ENCODE results near the gene KATNAL2. TPM values are rescaled to one million over a fixed set of nuclear protein-coding genes. Genes with fewer than 3 reads are reported as not detected.

KATNAL2 gene
- total and polyA plus RNA-seq, 10 of the 15 experiments (the other 5 are each of a cell fraction or from before 2014, with no cell fraction given): 0.20 to 2.4 (median 1.7) TPM

GRCh38 chr18:47113796-47114540 lies 196.6 kb downstream of the KATNAL2 start:
- Histone ChIP-seq H3K4me2 (ENCODE audit: control insufficient read depth, insufficient read depth) (no peak overlapping the region), H3K4me1 (ENCODE audit: control insufficient read depth, insufficient read depth, low read length) (no peaks in the 10 kb centered on the region), H2AFZ (ENCODE audit: control insufficient read depth, low read depth, low read length) (no peak overlapping the region), H3K79me2 (ENCODE audit: control insufficient read depth, insufficient read depth, low read length) (no peaks in the 10 kb centered on the region), H3K27me3 (replicated peaks in 1 of 2; ENCODE audit: control insufficient read depth in 2 of 2, insufficient read depth in 2 of 2, low read length in 1 of 2) (no peaks in the 10 kb centered on the region), H3K9ac (ENCODE audit: control insufficient read depth, insufficient read depth, low read length) (no peak overlapping the region), H4K20me1 (ENCODE audit: control insufficient read depth, insufficient read depth) (no peaks in the 10 kb centered on the region), H3K27ac (ENCODE audit: control insufficient read depth, insufficient read depth) (no peak overlapping the region), H3K4me3 (no peak overlapping the region), H3K36me3 (ENCODE audit: control insufficient read depth in 2 of 2, insufficient read depth in 2 of 2, low read length in 1 of 2) (peaks cover 0 to 2% of the 10 kb centered on the region in 2 experiments; a peak in 1 of 4 replicates), H3K9me3 (replicated peaks; ENCODE audit: control insufficient read depth, insufficient read depth, low read length) (no peaks in the 10 kb centered on the region)
- FAIRE-seq (no peak), ATAC-seq (no peak), DNase-seq (ENCODE audit: low read depth, low spot score) (no peak)
- intact Hi-C loops (cut with micrococcal nuclease; ENCODE audit: unreplicated experiment) (no loop called here), in situ Hi-C loops (cut with MboI) (no loop called here)
- RAD21 ChIA-PET (ENCODE audit: unreplicated experiment): interaction anchor here (0.5 to 1.5 kb wide), 3 partner anchors 13 to 863 kb away, joined by 3 to 6 read pairs (median 3); no protein-coding TSS in a partner anchor
- POLR2A ChIA-PET: interaction anchor here (0.5 kb wide), 1 partner anchor 21 kb away, joined by 3 read pairs; no protein-coding TSS in a partner anchor
- CTCF ChIA-PET: interaction anchor here (0.8 to 3.9 kb wide), 4 partner anchors 9 to 631 kb away, joined by 3 to 23 read pairs (median 4); no protein-coding TSS in a partner anchor
- BruUV-seq (replicated peaks): no TSS peak
- 96% methylated on average over 2 of the region's 2 CpGs for WGBS (ENCODE audit: insufficient coverage, insufficient replicate concordance, low lambda C conversion rate, missing lambda C conversion rate)
- TF ChIP-seq, protein P1, sequence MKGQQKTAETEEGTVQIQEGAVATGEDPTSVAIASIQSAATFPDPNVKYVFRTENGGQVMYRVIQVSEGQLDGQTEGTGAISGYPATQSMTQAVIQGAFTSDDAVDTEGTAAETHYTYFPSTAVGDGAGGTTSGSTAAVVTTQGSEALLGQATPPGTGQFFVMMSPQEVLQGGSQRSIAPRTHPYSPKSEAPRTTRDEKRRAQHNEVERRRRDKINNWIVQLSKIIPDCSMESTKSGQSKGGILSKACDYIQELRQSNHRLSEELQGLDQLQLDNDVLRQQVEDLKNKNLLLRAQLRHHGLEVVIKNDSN (IDR thresholded peaks at IDR 0.05; ENCODE audit: borderline replicate concordance, extremely low read length, insufficient read depth, low read depth, low read length): no peak
- TF ChIP-seq SREBF1 (IDR thresholded peaks at IDR 0.05; ENCODE audit: low read length) (no peak), HDAC6 (IDR thresholded peaks at IDR 0.05; ENCODE audit: unreplicated experiment) (no peak), ZSCAN29 (IDR thresholded peaks at IDR 0.05) (no peak), CBX5 (IDR thresholded peaks at IDR 0.05; ENCODE audit: low read depth) (no peak), TAF1 (IDR thresholded peaks at IDR 0.05; ENCODE audit: borderline replicate concordance, low read depth, low read length) (no peak), KLF5 (IDR thresholded peaks at IDR 0.05; ENCODE audit: partially characterized antibody) (no peak)
- TF ChIP-seq, protein P2, sequence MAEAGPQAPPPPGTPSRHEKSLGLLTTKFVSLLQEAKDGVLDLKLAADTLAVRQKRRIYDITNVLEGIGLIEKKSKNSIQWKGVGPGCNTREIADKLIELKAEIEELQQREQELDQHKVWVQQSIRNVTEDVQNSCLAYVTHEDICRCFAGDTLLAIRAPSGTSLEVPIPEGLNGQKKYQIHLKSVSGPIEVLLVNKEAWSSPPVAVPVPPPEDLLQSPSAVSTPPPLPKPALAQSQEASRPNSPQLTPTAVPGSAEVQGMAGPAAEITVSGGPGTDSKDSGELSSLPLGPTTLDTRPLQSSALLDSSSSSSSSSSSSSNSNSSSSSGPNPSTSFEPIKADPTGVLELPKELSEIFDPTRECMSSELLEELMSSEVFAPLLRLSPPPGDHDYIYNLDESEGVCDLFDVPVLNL (IDR thresholded peaks at IDR 0.05; ENCODE audit: low read depth, low read length): no peak
- TF ChIP-seq, protein P3, sequence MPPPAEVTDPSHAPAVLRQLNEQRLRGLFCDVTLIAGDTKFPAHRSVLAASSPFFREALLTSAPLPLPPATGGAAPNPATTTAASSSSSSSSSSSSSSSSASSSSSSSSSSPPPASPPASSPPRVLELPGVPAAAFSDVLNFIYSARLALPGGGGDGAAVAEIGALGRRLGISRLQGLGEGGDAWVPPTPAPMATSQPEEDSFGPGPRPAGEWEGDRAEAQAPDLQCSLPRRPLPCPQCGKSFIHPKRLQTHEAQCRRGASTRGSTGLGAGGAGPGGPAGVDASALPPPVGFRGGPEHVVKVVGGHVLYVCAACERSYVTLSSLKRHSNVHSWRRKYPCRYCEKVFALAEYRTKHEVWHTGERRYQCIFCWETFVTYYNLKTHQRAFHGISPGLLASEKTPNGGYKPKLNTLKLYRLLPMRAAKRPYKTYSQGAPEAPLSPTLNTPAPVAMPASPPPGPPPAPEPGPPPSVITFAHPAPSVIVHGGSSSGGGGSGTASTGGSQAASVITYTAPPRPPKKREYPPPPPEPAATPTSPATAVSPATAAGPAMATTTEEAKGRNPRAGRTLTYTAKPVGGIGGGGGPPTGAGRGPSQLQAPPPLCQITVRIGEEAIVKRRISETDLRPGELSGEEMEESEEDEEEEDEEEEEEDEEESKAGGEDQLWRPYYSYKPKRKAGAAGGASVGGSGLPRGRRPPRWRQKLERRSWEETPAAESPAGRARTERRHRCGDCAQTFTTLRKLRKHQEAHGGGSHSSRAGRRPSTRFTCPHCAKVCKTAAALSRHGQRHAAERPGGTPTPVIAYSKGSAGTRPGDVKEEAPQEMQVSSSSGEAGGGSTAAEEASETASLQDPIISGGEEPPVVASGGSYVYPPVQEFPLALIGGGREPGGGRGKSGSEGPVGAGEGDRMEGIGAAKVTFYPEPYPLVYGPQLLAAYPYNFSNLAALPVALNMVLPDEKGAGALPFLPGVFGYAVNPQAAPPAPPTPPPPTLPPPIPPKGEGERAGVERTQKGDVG (CRISPR knock-in tag; IDR thresholded peaks at IDR 0.05): no peak
- SMC1A ChIA-PET (ENCODE audit: uncharacterized antibody, unreplicated experiment): interaction anchor here (1.0 to 1.5 kb wide), 3 partner anchors 8 to 73 kb away, joined by 3 to 6 read pairs (median 4); no protein-coding TSS in a partner anchor
